ENCODE results near the gene GSS.

GSS gene

DNA sequence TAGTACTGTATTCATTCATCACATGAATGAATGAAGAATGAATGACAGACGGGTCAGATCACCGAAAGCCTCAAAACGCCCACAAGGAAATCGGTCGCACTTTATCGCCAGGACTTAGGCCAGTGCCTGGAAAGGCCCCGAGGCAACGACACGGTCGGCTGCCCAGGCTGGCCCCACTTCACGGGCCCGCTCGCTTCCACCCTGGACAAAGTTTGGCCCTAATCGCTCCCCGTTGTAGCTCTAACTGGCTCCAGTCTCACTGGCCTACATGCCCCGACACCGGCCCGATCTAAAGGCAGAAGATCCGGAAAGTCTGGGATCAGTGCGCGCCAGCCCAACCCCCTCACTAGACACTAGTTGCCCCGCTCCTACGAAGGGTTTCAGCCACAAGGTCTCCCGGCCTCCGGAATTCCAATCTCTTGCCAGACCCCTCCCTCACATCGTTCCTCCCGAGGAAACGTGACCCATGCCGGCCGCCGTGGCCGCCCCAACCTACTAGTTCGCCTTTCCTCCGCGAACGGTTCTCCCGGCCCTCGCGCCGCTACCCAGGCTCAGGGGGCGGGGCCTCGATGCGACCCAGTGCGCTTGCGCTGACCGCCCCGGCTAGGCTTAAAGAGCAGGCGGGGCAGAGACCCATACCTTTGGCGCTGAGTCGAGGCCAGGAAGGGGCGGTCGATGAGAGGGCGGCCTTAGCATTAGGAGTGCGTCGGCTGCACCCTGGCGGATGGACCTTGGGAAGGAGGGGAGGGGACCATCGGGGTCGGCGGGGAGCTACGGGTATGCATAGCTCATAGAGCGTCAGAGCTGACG, at the start of gene GSS, which contains the start of gene MYH7B:
GSS (minus strand) TSS at position 576 of the 810 bp plus-strand sequence. CDS start 3,954 bp downstream, outside the sequence.
MYH7B (plus strand) TSS at position 638 of the 810 bp plus-strand sequence. CDS start 22,138 bp downstream, outside the sequence.
- in situ Hi-C loops (cut with MboI; ENCODE audit: low sequenced_read_pairs) = loop anchor here (5.0 kb wide), 1 partner anchor 83 kb away; the partner anchor contains the start of gene GGT7

DNA sequence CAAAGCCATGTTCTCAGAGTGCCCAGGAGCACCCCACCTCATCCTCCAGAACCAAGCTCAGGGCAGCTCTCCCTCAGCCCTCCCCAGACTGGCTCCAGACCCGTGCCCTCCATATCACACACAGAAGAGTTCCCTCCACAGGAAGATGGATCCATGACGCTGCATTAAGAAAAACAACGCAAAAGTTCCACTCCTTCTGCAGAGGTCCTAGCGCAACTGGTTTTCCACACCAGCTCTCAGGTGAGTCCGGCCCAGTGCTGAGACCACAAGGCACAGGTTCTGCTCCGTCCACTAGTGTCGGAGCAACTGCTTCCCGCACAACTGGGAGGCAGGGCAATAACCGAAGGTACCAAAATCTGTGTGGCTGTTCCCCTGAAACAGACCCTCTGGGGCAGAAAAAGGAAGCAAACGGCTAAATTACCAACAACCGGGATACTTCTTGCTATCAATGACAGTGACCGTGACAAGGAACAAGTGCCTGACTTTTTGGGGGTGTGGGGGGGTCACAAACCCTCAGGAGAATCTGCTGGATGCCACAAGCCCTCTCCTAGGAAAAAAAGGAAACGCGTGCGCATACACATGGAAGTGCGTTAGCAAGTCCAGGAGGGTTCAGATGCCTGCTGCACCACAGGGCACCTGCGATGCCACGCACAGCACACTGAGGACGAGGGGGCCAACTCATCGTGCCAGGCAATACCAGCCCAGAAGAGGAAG, 49.3 kb upstream of the GSS start:
- in situ Hi-C loops (cut with MboI; ENCODE audit: low sequenced_read_pairs) = no loop called here

GRCh38 chr20:35004051-35004725, 48.6 kb upstream of the GSS start:
- in situ Hi-C loops (cut with MboI; ENCODE audit: low sequenced_read_pairs) = no loop called here

GRCh38 chr20:35003211-35004031, 47.8 kb upstream of the GSS start:
- in situ Hi-C loops (cut with MboI; ENCODE audit: low sequenced_read_pairs) = no loop called here

DNA sequence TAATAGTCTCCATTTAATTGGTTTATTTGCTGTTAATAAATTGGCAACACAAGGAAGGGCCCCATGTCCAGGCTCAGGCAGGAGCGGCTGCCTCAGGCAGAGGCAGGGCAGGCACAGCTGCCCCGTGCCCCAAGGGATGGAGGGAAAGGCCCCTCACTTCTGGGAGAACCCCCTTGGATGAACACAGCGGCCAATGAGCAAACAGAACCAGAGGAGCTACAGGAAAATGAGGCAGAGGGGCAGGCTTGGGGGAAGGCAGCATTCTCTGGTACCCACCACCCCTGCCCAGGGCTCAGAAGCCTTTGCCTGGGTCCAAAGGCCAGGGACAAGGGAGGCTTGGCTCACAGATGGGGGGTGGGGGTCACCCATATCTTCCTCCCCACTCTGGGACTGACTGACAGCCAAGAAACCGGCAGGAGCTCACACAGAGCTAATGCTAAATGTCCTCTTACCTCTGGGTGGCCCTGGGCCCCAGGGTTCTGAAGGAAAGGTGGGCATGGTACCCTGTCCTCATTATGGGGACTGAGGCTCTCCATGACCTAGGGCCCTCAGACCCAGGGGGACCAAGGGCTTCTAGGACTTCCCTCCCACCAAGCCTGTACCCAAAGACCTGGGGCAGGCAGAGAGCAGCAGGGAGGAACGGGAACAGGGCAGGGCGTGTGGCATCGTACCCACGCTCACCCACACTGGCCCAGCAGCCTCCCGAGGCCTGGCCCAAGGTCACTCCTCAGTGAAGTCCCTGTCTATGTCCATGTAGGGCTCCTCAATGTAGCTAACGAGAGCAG, 47.0 kb upstream of the GSS start:
- in situ Hi-C loops (cut with MboI; ENCODE audit: low sequenced_read_pairs) = no loop called here

DNA sequence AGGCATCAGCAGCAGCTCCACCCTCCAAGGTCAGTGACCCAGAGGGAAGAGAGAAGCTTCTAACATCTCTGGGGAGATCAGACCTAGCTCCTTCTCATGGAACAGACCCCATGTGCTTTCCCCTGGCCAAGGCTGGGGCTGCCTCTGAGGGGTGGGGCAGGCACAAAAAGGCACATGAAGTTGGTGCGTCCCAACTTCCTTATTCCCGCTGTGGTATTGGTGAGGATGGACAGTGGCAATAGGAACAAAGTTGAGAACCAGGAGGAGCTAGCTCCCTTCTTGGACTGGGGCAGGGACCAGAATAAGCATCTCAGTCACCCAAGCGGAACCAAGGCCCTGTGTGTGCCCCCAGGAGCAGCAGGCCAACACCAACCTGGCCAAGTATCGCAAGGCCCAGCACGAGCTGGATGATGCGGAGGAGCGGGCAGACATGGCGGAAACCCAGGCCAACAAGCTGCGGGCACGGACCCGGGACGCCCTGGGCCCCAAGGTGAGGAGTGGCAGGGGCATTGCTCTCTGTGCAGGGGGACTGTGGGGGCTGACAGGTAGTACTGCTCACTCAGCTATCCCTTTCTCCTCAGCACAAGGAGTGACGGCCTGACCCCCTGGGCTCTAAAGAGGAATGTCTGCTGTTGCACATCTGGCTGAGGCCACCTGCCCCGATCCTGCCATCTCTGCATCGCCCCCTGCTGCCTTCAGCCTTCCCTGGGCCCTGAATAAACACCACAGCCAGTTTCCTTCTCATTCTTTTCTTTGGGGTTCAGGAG, 46.2 kb upstream of the GSS start:
- in situ Hi-C loops (cut with MboI; ENCODE audit: low sequenced_read_pairs) = no loop called here

- in situ Hi-C loops (cut with MboI; ENCODE audit: low sequenced_read_pairs) = no loop called here
These were observed 45.5 kb upstream of the GSS start for GRCh38 chr20:35000922-35001595.

GRCh38 chr20:35000311-35000921, 44.8 kb upstream of the GSS start:
- in situ Hi-C loops (cut with MboI; ENCODE audit: low sequenced_read_pairs) = no loop called here

DNA sequence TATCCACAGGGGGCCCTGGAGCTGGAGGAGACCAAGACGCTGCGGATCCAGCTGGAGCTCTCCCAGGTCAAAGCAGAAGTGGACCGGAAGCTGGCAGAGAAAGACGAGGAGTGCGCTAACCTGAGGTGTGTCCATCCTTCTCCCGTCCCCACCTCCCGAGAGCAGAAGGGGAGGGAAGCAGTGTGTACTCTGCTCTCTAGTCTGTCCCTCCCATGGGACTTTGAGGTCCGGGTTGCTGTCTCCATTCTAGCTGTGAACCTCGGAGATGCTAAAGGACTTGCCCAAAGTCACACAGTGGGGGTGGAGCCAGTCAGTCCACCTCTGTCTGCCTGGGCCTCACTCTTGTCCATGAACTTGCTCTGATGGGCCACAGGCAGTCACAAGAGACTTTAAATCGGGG, 44.2 kb upstream of the GSS start:
- in situ Hi-C loops (cut with MboI; ENCODE audit: low sequenced_read_pairs) = no loop called here

- in situ Hi-C loops (cut with MboI; ENCODE audit: low sequenced_read_pairs) = no loop called here
These were observed 43.4 kb upstream of the GSS start for GRCh38 chr20:34999021-34999451.

GRCh38 chr20:34998331-34998950, 42.8 kb upstream of the GSS start:
- in situ Hi-C loops (cut with MboI; ENCODE audit: low sequenced_read_pairs) = no loop called here

GRCh38 chr20:34997774-34998173, 42.2 kb upstream of the GSS start:
- in situ Hi-C loops (cut with MboI; ENCODE audit: low sequenced_read_pairs) = no loop called here

GRCh38 chr20:34997131-34997561, 41.5 kb upstream of the GSS start:
- in situ Hi-C loops (cut with MboI; ENCODE audit: low sequenced_read_pairs) = no loop called here

GRCh38 chr20:34996243-34997028, 40.8 kb upstream of the GSS start:
- in situ Hi-C loops (cut with MboI; ENCODE audit: low sequenced_read_pairs) = no loop called here

DNA sequence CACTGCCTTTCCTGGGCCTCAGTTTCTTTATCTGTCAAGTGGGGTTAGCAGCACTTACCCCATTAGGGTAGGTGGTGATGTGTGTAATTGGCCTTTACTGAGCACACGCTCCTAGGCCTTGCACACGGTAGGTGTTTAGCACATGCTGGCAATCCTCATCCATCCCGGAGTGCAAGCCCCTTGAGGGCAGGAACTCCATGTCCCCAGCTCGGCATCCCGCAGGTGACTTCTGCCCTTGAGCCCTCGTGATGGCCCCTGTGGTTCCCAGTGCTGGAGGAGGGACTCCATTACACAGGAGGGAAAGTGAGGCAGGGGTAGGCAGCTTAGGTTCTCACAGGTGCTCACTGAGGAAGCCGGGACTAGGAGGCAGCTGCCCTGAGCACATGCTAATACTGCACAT, 40.1 kb upstream of the GSS start:
- in situ Hi-C loops (cut with MboI; ENCODE audit: low sequenced_read_pairs) = no loop called here

GRCh38 chr20:34995192-34995591, 39.6 kb upstream of the GSS start:
- in situ Hi-C loops (cut with MboI; ENCODE audit: low sequenced_read_pairs) = no loop called here

Data from HL-60/S4 (cell line).